ENCODE data around the gene TEKT2. TPM values are rescaled to one million over a fixed set of nuclear protein-coding genes. Genes with fewer than 3 reads are reported as not detected.

Gene TEKT2
- total and polyA plus RNA-seq, 2 of the 8 experiments (the other 6 are each of a cell fraction or from before 2014, with no cell fraction given), result 1.6 to 1.7 TPM

DNA sequence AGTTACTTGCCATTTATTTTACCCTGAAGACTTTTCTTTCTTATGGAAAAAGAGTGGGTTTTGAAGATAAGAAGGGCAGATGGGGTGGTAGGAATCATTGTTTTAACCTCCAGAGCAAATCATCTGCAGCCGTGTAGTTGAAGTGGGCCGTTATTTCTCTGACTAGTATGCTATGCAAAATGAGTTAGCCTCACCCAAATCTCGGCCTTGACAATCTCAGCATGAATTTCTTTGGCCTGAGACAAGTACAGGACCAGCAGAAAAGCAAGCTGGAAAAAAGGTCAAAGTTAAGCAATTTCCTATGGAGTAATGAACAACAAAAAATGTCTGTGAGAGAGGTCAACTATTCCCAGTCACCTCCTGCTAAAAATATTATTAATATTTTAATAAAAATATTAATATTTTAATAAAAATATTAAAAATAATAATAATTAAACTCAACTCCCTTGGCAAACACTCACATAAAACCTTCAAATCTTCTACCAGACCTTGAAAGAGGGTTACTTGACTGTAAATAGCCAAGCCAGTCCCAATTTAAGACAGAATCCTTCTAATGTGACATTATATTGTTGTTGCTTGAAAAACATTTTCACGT is 6.8 kb upstream of the TEKT2 start:
- Histone ChIP-seq H2BK15ac (ENCODE audit: low read length) (no peak overlapping the region), H4K20me1 (replicated peaks in 1 of 2; ENCODE audit: control insufficient read depth in 1 of 2, insufficient read depth in 2 of 2, low read length in 2 of 2) (no peaks in the 10 kb centered on the region), H3K9ac (replicated peaks in 1 of 4; ENCODE audit: extremely low read depth in 1 of 4, low read depth in 3 of 4, low read length in 3 of 4) (no peak overlapping the region), H3K4me3 (ENCODE audit: extremely low read depth in 1 of 4, insufficient read depth in 2 of 4, low read depth in 3 of 4, low read length in 4 of 4) (no peak overlapping the region), H2BK120ac (replicated peaks; ENCODE audit: low read depth, low read length) (no peak overlapping the region), H3K4ac (replicated peaks; ENCODE audit: insufficient read length, low read depth, low read length) (no peak overlapping the region), H3K27ac (ENCODE audit: low read depth, low read length) (no peak overlapping the region), H4K8ac (ENCODE audit: extremely low read depth, insufficient read depth, low read length) (no peak overlapping the region), H2BK12ac (ENCODE audit: low read depth, low read length) (no peak overlapping the region), H3K9me3 (ENCODE audit: insufficient read depth in 2 of 2, low read depth in 1 of 2, low read length in 1 of 2) (no peaks in the 10 kb centered on the region), H3K4me2 (ENCODE audit: insufficient read depth in 1 of 2, low read depth in 2 of 2, low read length in 2 of 2) (no peak overlapping the region), H2AFZ (ENCODE audit: low read length) (no peak overlapping the region), H2AK5ac (ENCODE audit: low read depth, low read length) (no peak overlapping the region), H3K36me3 (ENCODE audit: control insufficient read depth in 2 of 4, insufficient read depth in 4 of 4, low read length in 3 of 4) (no peaks in the 10 kb centered on the region), H3K79me1 (ENCODE audit: low read depth, low read length) (no peaks in the 10 kb centered on the region), H3K14ac (ENCODE audit: insufficient read length) (no peak overlapping the region), H3K27me3 (replicated peaks in 1 of 4; ENCODE audit: control insufficient read depth in 3 of 4, extremely low read depth in 1 of 4, insufficient read depth in 3 of 4, low read length in 3 of 4) (no peaks in the 10 kb centered on the region), H4K91ac (replicated peaks; ENCODE audit: insufficient read length, low read length) (no peak overlapping the region), H4K5ac (ENCODE audit: insufficient read length, low read depth, low read length) (no peak overlapping the region), H2BK20ac (ENCODE audit: low read length) (no peak overlapping the region), H3K18ac (ENCODE audit: extremely low read depth, low read length) (no peak overlapping the region), H2BK5ac (ENCODE audit: low read depth, low read length) (no peak overlapping the region), H3K79me2 (ENCODE audit: control insufficient read depth in 1 of 2, insufficient read depth in 2 of 2, low read length in 2 of 2) (no peaks in the 10 kb centered on the region), H3K4me1 (replicated peaks in 1 of 4; ENCODE audit: control insufficient read depth in 3 of 4, insufficient read depth in 4 of 4, low read length in 3 of 4) (no peaks in the 10 kb centered on the region), H3K23ac (ENCODE audit: insufficient read length) (no peak overlapping the region), H3K56ac (replicated peaks; ENCODE audit: insufficient read length, low read depth, low read length) (no peak overlapping the region), H3K23me2 (ENCODE audit: low read depth, low read length) (0 out of 2 replicates have a peak, but pooled peaks cover 1% of the 10 kb centered on the region)
- ChIA-PET CTCF (ENCODE audit: partially characterized antibody) (no interaction called here), POLR2A (ENCODE audit: partially characterized antibody) (no interaction called here)
- FAIRE-seq (no peak), DNase-seq (ENCODE audit: low read depth in 1 of 2, low spot score in 2 of 2) (no peak)
- 89% methylated on average over 4 of the region's 4 CpGs; no CpG with 5 or more reads in 1 of the 2 experiments for WGBS, 2 experiments (ENCODE audit: extremely low coverage in 1 of 2, insufficient coverage in 1 of 2, insufficient read length in 1 of 2, insufficient replicate concordance in 2 of 2, low coverage in 1 of 2, low lambda C conversion rate in 2 of 2, missing lambda C conversion rate in 1 of 2)
- TF ChIP-seq RAD21 (IDR thresholded peaks at IDR 0.05 in 1 of 2, conservative IDR thresholded peaks at IDR 0.05 in 1 of 2; ENCODE audit: low read depth in 2 of 2, low read length in 2 of 2), result no peak
- TF ChIP-seq JUN (IDR thresholded peaks at IDR 0.05; ENCODE audit: low read depth, low read length), result no peak
- TF ChIP-seq HDAC2 (IDR thresholded peaks at IDR 0.05; ENCODE audit: borderline replicate concordance in 1 of 2, low read depth in 2 of 2, low read length in 2 of 2), result no peak
- TF ChIP-seq TAF7 (optimal IDR thresholded peaks at IDR 0.05; ENCODE audit: borderline replicate concordance, low read depth, low read length), result no peak
- TF ChIP-seq EZH2 (IDR thresholded peaks at IDR 0.05; ENCODE audit: low read depth, low read length, severe bottlenecking), result no peak
- TF ChIP-seq NRF1 (IDR thresholded peaks at IDR 0.05; ENCODE audit: low read depth, low read length), result no peak
- TF ChIP-seq, protein P1, sequence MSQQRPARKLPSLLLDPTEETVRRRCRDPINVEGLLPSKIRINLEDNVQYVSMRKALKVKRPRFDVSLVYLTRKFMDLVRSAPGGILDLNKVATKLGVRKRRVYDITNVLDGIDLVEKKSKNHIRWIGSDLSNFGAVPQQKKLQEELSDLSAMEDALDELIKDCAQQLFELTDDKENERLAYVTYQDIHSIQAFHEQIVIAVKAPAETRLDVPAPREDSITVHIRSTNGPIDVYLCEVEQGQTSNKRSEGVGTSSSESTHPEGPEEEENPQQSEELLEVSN (IDR thresholded peaks at IDR 0.05), result no peak
- TF ChIP-seq SP2 (IDR thresholded peaks at IDR 0.05; ENCODE audit: low read length), result no peak
- TF ChIP-seq CBX5 (IDR thresholded peaks at IDR 0.05; ENCODE audit: low read depth, low read length), result no peak
- no peak for TF ChIP-seq POLR2A (IDR thresholded peaks at IDR 0.05; ENCODE audit: control extremely low read depth in 1 of 2, low read depth in 2 of 2, low read length in 2 of 2)
- TF ChIP-seq JUND (IDR thresholded peaks at IDR 0.05; ENCODE audit: low read length), result no peak
- no peak for TF ChIP-seq MAFK (IDR thresholded peaks at IDR 0.05; ENCODE audit: low read depth, low read length)
- no peak for TF ChIP-seq EGR1 (IDR thresholded peaks at IDR 0.05; ENCODE audit: borderline replicate concordance, low read depth, low read length)
